HTR-8/SVneo (cell line): ENCODE results near the gene FAM83C.

Experiments
- DNase-seq: peaks from one replicate; pipeline ENCODE4 v3.0.0; 2011; ENCODE audit warnings: low spot score, mixed read lengths; ENCODE audit not compliant: insufficient read length
- FAIRE-seq: peaks from 2 replicates; lab custom pipeline; 2011; peaks lifted over from hg19 to GRCh38; lab: Jason Lieb, UNC

FAM83C gene

GRCh38 chr20:35291654-35292503 lies at the start of gene FAM83C:
Gene FAM83C, minus strand, starts transcription at chr20:35292425. Its CDS starts 121 bp downstream, at chr20:35292304.
- no peak for DNase-seq
- no peak for FAIRE-seq

- DNase-seq (no peak), FAIRE-seq (no peak)
Observed at GRCh38 chr20:35341366-35342028, 49.3 kb upstream of the FAM83C start.

GRCh38 chr20:35340436-35340835 lies 48.2 kb upstream of the FAM83C start:
- FAIRE-seq (no peak), DNase-seq (no peak)

DNA sequence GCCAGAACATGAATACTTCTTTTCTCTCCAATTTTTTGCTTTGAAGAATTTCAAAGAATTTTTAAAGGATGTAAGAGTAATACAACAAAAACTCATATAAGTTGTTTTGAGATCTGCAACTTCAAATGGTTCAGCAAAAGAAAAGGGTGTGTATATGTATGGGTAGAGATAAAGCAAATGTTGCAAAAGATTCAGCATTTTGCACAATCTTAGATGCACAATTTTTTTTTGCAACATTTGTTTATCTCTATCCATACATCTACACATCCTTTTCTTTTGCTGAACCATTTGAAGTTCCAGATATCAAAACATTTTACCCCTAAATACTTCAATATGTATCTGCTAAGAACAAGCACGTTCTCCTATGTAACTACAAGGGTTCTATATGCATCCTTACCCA lies 47.4 kb upstream of the FAM83C start:
- FAIRE-seq (no peak), DNase-seq (no peak)

- FAIRE-seq: no peak
- peak; percentile 67 for DNase-seq
Observed at GRCh38 chr20:35339007-35339406, 46.8 kb upstream of the FAM83C start.

DNA sequence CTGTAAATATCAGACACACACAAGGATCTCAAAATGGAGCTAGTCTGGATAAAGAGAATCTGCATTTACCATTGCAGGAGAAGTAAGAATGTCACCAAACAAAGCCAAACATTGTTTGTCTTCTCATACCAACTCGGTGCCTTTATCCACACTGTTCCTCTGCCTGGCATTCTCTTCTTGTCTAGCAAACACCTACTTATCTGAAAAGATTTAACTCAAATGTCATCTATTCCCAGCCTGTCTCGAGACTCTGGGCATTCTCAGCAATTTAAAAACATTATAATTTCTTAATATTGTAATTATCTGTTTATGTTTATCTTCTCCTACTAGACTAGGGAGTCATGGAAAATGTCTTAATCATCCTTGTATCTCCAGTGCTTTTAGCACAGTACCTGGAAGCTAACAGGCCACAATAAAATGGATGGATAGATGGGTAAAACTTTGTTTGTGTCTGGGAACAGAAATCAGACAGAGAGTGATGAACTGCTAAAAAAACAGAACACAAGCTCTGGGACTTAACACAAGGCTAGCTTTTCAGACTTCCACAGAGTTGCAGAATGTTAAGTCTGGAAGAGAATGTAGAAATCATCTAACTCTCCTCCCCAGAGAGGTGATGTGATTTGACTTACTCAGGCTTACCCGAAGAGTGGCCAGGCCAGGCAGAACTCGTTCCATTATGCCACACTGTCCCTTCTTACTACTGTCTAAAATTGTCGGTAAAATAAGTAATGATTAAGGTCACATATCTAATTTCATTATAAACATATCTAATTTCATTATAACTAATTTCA lies 42.3 kb upstream of the FAM83C start:
- FAIRE-seq (no peak), DNase-seq (no peak)

- FAIRE-seq (no peak), DNase-seq (no peak)
Observed at GRCh38 chr20:35333606-35334005, 41.4 kb upstream of the FAM83C start.

- FAIRE-seq (no peak), DNase-seq (no peak)
Observed at GRCh38 chr20:35332540-35333200, 40.4 kb upstream of the FAM83C start.

DNA sequence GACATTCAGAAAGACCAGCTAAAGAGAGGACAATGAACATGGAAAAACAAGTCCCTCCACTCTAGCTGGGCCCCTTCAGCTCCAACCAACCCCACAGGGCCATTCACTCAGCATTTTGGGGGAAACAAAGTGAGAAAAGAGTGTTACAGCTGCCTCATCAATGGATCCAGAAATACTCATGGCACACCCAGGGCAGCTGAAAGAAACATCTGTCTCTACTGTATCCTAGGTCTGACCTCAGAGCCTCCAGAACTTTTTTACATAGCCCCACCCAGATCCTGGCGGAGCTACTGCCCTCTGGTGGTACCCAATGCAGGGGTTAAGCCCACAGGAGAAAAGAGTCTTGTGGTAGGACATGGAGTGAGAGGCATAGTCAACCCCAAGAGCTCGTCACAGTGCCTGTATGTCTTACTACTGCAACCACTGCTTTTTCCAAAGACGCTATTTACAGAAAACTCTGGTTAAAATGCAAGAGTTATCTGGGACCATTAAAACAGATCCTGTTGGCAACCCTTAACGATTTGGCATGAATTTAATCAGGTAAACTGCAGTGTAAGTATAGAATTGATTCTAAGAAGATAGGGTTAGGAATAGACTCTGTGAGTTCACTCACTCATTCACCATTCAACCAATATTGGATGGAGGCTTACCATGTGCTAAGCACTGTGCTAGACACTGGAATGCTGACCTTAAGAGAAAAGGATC lies 37.4 kb upstream of the FAM83C start:
- peak; percentile 65 for DNase-seq
- no peak for FAIRE-seq

GRCh38 chr20:35328689-35329088 lies 36.5 kb upstream of the FAM83C start:
- no peak for FAIRE-seq

DNA sequence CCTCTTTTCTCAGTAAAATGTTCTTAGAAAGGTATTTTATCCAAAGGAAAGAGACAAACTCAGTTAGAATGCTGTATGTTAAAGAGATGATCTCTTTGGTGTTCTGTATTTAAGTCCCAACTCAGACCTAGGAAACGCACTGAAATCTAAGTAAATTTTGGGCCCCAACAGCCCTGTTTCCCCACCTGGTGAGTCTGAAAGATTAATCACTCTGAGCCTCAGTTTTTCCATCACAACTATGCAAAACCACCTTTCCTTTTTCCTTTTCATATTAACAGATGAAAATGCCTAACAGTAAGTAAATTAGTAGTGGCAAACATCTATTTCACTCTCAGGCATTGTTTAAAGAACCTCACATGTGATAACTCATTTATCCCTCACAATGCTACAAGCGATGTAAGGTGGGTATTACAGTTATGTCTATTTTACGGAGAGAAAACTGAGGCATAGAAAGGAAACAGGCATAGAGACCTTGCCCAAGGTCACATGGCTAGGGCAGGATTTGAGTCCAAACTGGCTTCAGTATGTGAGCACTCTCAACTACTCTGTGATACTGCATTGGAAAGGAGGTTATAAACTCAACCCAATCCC lies 36.0 kb upstream of the FAM83C start:
- FAIRE-seq: no peak
- no peak for DNase-seq

More at GRCh38 chr20:35328689-35329088, 36.5 kb upstream of the FAM83C start:
- no peak for DNase-seq

GRCh38 chr20:35327074-35327976 lies 35.1 kb upstream of the FAM83C start:
- no peak for FAIRE-seq
- no peak for DNase-seq

DNA sequence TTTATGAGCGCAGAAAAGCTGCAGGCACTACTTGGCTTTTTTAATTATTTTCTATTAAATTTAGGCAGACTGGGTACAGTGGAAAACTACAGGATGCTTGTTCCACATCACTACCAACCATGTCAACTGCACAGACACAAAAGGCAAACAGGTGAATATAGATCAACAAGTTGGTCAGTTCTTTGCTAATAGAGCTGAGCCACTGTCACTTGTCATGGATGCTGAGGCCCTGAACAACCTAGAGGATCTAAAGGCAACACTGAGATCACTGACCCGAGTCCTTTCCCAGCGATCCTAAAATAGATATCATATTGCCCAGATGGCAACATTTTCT lies 34.5 kb upstream of the FAM83C start:
- FAIRE-seq (no peak), DNase-seq (no peak)

GRCh38 chr20:35326021-35326739 lies 34.0 kb upstream of the FAM83C start:
- DNase-seq: no peak
- FAIRE-seq: no peak

DNA sequence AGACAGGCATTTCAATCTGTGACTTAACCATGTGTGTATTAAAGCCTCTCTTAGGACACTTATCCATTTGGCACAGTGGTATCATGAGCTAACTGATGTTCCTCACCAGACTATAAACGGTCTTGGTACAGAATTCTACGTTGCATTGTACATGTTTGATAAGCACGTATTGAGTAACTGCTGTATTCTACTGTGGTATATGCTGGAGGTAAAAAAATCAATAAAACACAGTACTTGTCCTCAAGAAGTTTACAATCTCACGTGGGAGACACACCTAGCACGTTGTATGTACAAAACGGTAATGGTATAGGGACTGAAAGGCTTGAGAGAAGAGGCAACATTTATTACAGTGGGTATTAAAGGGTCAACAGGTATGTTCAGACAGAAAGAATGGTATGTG lies 33.2 kb upstream of the FAM83C start:
- FAIRE-seq: no peak
- no peak for DNase-seq

DNA sequence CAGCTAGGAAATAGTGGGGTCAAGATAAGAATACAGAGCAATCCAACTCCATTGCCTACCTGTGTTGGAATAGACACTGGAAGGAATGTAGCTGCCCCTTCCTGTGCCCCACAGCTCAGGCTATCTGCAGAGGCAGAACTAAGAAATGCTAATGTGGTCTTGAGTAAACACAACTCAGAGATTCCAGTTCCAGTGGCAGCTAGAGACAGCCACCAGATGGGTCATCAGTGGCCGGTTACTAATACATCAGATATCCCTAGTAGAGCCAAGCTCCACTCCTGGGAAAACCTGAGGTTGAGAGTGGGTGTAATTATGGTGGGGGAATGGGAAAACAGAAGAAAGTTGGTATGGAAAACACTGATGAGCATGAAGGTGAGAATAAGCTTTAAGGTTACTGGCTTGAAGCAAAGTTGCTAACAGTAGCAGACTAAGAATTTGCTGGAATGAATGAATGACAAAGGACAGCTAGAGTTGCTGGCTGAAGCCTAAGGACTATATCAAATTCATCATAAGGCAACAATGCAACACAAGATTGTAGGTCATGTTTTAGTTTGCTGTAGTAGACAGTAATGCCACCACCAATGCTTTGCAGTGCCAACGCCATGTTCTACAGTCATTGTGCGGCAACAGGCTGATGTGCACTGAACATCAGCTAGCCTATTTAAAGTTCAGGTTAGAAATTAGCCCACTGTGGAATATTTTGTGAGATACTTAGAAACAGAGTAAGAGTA lies 28.3 kb upstream of the FAM83C start:
- FAIRE-seq (peak; percentile 85), DNase-seq (peak; percentile 71)

DNA sequence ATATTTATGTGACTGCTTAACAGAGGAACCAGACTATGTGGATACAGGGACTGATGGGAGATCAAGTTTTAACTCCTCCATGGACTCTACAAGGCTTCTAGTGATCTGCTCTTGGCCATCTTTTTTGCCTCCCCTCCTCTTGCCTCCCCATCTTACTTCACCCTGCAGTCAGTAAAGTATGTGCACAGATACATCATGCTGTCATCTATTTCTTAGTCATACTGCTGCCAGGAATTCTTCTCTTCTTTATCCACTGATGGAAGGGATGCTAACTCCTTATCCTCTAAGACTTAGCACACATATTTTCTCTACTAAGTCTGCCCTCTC lies 27.6 kb upstream of the FAM83C start:
- DNase-seq (peak; percentile 66), FAIRE-seq (peak; percentile 74)
